ENCODE measurements around the gene ARHGEF28.

ARHGEF28 gene

DNA sequence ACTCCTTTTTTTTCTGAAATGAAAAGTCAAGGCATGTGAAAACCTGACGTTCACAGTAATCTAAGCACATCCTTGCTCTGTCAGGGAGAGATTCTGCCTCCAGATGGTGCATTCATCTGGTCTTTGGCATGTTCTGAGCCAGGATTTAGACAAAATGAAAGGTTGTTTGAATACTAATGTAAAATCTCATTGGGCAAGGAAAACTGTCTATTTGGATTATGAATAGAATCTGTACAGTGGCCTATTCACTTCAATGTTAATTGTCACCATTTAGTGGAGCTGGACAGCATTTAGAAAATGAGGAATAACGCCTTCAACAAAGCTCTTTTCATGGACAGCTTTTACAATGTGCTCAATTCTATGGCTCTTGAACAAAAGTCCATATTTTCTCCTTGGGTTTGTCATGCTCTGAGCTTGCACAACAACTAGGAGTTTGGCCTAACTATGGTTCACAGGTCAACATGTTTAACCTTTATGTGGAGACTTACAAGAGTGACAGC lies 28.9 kb downstream of the ARHGEF28 start:
- Histone ChIP-seq H3K36me3 (ENCODE audit: control insufficient read depth, insufficient read depth, low read length) (no peaks in the 10 kb centered on the region), H3K27me3 (replicated peaks; ENCODE audit: control insufficient read depth, insufficient read depth, low read length) (no peaks in the 10 kb centered on the region), H3K4me3 (replicated peaks; ENCODE audit: low read depth, low read length) (no peak overlapping the region)
- TF ChIP-seq, protein P1, sequence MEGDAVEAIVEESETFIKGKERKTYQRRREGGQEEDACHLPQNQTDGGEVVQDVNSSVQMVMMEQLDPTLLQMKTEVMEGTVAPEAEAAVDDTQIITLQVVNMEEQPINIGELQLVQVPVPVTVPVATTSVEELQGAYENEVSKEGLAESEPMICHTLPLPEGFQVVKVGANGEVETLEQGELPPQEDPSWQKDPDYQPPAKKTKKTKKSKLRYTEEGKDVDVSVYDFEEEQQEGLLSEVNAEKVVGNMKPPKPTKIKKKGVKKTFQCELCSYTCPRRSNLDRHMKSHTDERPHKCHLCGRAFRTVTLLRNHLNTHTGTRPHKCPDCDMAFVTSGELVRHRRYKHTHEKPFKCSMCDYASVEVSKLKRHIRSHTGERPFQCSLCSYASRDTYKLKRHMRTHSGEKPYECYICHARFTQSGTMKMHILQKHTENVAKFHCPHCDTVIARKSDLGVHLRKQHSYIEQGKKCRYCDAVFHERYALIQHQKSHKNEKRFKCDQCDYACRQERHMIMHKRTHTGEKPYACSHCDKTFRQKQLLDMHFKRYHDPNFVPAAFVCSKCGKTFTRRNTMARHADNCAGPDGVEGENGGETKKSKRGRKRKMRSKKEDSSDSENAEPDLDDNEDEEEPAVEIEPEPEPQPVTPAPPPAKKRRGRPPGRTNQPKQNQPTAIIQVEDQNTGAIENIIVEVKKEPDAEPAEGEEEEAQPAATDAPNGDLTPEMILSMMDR (IDR thresholded peaks at IDR 0.05; ENCODE audit: insufficient read depth, low read length, poor library complexity, severe bottlenecking), result no peak
- DNase-seq (ENCODE audit: extremely low read depth, insufficient read length), result no peak

DNA sequence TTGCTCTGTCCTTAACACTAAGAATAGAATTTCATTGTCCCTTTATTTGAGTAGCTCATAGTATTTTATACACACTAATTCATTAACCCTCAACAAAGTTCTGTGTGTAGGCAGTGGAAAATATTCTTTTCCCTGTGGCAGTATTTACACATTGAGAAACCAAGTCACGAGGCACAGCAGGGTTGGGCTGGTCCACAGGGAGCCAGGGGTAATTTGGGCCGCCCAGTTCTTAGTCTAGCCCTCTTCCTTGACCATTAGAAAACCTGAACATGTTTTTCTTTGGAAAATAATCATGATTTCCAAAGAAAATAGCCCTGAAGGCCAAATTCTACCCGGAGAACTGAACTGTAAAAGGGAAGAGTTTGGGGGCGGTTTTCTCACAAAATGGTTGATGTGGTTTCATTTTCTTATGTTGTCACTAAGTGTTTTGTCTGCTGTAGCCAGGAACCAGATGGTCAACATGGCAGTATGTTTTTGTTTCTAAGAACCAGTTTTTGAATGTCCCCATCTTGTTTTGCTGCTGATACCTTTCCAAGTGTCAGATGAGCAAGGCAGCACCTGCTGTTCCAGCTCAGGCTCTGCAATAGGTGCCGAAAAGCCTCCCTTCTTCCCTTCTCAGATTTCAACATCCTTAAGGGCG lies 29.6 kb downstream of the ARHGEF28 start:
- Histone ChIP-seq H3K27me3 (replicated peaks; ENCODE audit: control insufficient read depth, insufficient read depth, low read length) (no peaks in the 10 kb centered on the region), H3K4me3 (replicated peaks; ENCODE audit: low read depth, low read length) (no peak overlapping the region), H3K36me3 (ENCODE audit: control insufficient read depth, insufficient read depth, low read length) (no peaks in the 10 kb centered on the region)
- TF ChIP-seq, protein P1 (IDR thresholded peaks at IDR 0.05; ENCODE audit: insufficient read depth, low read length, poor library complexity, severe bottlenecking), result no peak
- DNase-seq (ENCODE audit: extremely low read depth, insufficient read length), result no peak

DNA sequence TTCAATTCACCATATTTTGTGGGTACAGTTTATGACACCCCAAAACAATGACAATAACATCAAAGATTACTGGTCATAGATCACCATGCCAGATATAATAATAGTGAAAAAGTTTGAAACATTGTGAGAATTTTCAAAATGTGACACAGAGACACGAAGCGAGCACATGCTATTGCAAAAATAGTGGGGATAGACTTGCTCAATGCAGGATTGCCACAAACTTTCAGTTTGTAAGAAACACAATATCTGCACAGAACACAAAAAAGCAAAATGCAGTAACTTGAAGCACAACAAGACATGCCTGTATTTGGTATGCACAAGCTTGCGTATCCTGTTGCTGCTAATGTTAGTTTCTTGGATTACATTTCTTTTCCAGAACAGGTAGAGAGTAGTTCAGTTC lies 35.8 kb downstream of the ARHGEF28 start:
- TF ChIP-seq, protein P1 (IDR thresholded peaks at IDR 0.05; ENCODE audit: insufficient read depth, low read length, poor library complexity, severe bottlenecking), result no peak
- Histone ChIP-seq H3K4me3 (replicated peaks; ENCODE audit: low read depth, low read length) (no peak overlapping the region), H3K27me3 (replicated peaks; ENCODE audit: control insufficient read depth, insufficient read depth, low read length) (no peaks in the 10 kb centered on the region), H3K36me3 (ENCODE audit: control insufficient read depth, insufficient read depth, low read length) (no peaks in the 10 kb centered on the region)
- DNase-seq (ENCODE audit: extremely low read depth, insufficient read length), result no peak

DNA sequence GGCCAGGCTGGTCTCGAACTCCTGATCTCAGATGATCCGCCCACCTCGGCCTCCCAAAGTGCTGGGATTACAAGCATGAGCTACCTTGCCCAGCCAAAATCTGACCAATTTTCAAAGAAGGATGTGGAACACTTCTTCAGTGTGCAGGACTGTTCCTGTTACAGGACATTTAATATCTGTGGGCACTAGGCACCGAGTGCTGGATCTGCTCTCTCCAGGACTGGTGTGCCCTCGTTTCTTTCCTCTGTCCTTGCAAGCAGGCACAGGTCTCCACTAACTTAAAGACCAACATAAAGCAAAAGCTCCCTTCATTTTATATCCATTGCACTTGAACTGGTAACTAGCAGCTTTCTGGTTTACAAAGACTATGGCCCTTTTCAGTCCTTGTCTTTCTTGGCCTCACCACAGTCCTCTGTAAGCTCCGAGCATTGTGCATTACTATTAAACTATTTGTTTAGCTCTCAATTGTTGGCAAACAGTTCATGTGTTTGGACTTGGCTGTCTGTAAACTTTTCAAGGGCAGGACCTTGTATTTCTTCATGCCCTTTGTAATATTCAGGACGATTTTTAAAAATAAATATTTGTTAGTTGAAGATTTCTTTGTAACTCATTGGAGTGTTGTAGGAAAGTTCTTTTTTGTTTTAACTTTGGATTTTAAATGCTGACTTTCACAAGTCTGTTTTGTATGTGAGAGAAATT lies 37.3 kb downstream of the ARHGEF28 start:
- Histone ChIP-seq H3K36me3 (ENCODE audit: control insufficient read depth, insufficient read depth, low read length) (no peaks in the 10 kb centered on the region), H3K27me3 (replicated peaks; ENCODE audit: control insufficient read depth, insufficient read depth, low read length) (no peaks in the 10 kb centered on the region), H3K4me3 (replicated peaks; ENCODE audit: low read depth, low read length) (no peak overlapping the region)
- no peak for DNase-seq (ENCODE audit: extremely low read depth, insufficient read length)
- TF ChIP-seq, protein P1 (IDR thresholded peaks at IDR 0.05; ENCODE audit: insufficient read depth, low read length, poor library complexity, severe bottlenecking), result no peak

DNA sequence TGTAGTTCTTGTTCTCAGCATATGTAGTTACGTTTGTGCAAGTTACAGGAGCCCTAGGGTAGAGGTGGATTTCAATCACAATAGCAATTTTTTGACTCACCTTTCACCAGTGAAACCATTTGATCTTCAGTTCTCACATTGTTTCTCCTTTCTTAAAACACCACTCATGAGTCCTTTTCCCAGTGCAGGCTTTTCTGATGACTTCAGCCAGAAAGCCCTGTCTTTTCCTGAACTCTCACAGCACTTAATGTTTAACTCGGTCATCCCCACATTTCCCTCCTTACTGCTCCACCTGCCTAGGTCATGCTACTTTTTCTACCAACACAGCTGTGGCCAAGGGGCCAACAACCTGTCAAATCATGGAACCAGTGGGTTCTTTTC lies 37.9 kb downstream of the ARHGEF28 start:
- TF ChIP-seq, protein P1 (IDR thresholded peaks at IDR 0.05; ENCODE audit: insufficient read depth, low read length, poor library complexity, severe bottlenecking), result no peak
- no peak overlapping the region for H3K4me3 ChIP-seq (replicated peaks; ENCODE audit: low read depth, low read length)
- no peak for DNase-seq (ENCODE audit: extremely low read depth, insufficient read length)
- no peaks in the 10 kb centered on the region for H3K27me3 ChIP-seq (replicated peaks; ENCODE audit: control insufficient read depth, insufficient read depth, low read length)
- H3K36me3 ChIP-seq (ENCODE audit: control insufficient read depth, insufficient read depth, low read length), result no peaks in the 10 kb centered on the region

Measured in GM06990 (cell line).